Keratinocyte (primary cell): Measurements from ENCODE around the gene PITX3. TPM values are rescaled to one million over a fixed set of nuclear protein-coding genes. Genes with fewer than 3 reads are reported as not detected.
"Not testable (repeated sequence)": the region's sequence is repeated elsewhere in the genome, so short reads cannot be mapped to it uniquely, and the experiment has no call there.

Experiments used
- DNase-seq: peaks from one replicate; pipeline ENCODE4 v3.0.0-alpha.2; 2011; ENCODE audit warnings: low read depth, missing footprints, low spot score
- FAIRE-seq: peaks from 2 replicates; lab custom pipeline; 2011; peaks lifted over from hg19 to GRCh38; lab: Jason Lieb, UNC
- H2AFZ ChIP-seq: 2 replicates; pipeline ENCODE4 v1.6.0; 2012; ENCODE audit warnings: low read length, control low read depth, inconsistent platforms; ENCODE audit not compliant: control insufficient read depth
- H3K27ac ChIP-seq: 2 replicates; pipeline ENCODE4 v1.5.1; 2011; ENCODE audit warnings: low read length; ENCODE audit not compliant: control insufficient read depth, insufficient read depth
- H3K27me3 ChIP-seq: 3 replicates; pipeline ENCODE4 v1.6.0; 2011; ENCODE audit warnings: low read length; ENCODE audit not compliant: control insufficient read depth, insufficient read depth; ENCODE audit errors: extremely low read depth
- H3K36me3 ChIP-seq, 2 experiments: 2 replicates in 1 of 2; 3 replicates in 1 of 2; pipeline ENCODE4 v1.5.1; 2011; ENCODE audit warnings: low read length in 2 of 2, mild to moderate bottlenecking in 1 of 2; ENCODE audit not compliant: control insufficient read depth in 2 of 2, insufficient read depth in 2 of 2; ENCODE audit errors: extremely low read depth in 1 of 2
- H3K4me1 ChIP-seq: 3 replicates; pipeline ENCODE4 v1.5.1; 2011; ENCODE audit warnings: low read length; ENCODE audit not compliant: control insufficient read depth, insufficient read depth; ENCODE audit errors: extremely low read depth
- H3K4me2 ChIP-seq: 3 replicates; pipeline ENCODE4 v1.6.0; 2011; ENCODE audit warnings: low read depth, low read length; ENCODE audit not compliant: control insufficient read depth, insufficient read depth; ENCODE audit errors: extremely low read depth
- H3K4me3 ChIP-seq, 3 experiments: fragments of 200-600 bp in 1 of 3; sonication (generic) in 1 of 3; 2 replicates in 2 of 3; 3 replicates in 1 of 3; pipeline ENCODE4 v1.5.1; 2011 to 2016; ENCODE audit warnings: low read length in 3 of 3, mild to moderate bottlenecking in 3 of 3, control low read depth in 2 of 3, inconsistent platforms in 1 of 3, low read depth in 1 of 3, mixed read lengths in 1 of 3, mixed run types in 1 of 3, moderate library complexity in 1 of 3; ENCODE audit not compliant: control insufficient read depth in 2 of 3, insufficient read depth in 2 of 3; ENCODE audit errors: extremely low read depth in 1 of 3
- H3K79me2 ChIP-seq: 2 replicates; pipeline ENCODE4 v1.6.0; 2012; ENCODE audit warnings: low read length; ENCODE audit not compliant: control insufficient read depth, insufficient read depth
- H3K9ac ChIP-seq: 3 replicates; pipeline ENCODE4 v1.6.0; 2011; ENCODE audit warnings: low read length; ENCODE audit not compliant: control insufficient read depth, insufficient read depth; ENCODE audit errors: extremely low read depth
- H3K9me1 ChIP-seq: 3 replicates; pipeline ENCODE4 v1.6.0; 2011; ENCODE audit warnings: low read length; ENCODE audit not compliant: control insufficient read depth, insufficient read depth; ENCODE audit errors: extremely low read depth
- H3K9me3 ChIP-seq: 2 replicates; pipeline ENCODE4 v1.5.1; 2012; ENCODE audit warnings: low read depth, low read length; ENCODE audit not compliant: control insufficient read depth
- H4K20me1 ChIP-seq: 3 replicates; pipeline ENCODE4 v1.6.0; 2011; ENCODE audit warnings: low read length; ENCODE audit not compliant: control insufficient read depth, insufficient read depth; ENCODE audit errors: extremely low read depth
- EZH2 ChIP-seq: IDR thresholded peaks from one replicate; pipeline ENCODE4 v1.6.1; 2012; ENCODE audit warnings: inconsistent platforms, mild to moderate bottlenecking, low read length, moderate library complexity
- dilution Hi-C: fragments of 300-500 bp; cut with MboI; formaldehyde crosslinking; loops from one replicate; pipeline ENCODE4 v1.7.0; 2020; ENCODE audit warnings: low sequenced_read_pairs; ENCODE audit not compliant: extremely low pct_ligation_motif_present
- polyA plus RNA-seq, 5 experiments: library from polyadenylated mRNA; depleted of rRNA in 3 of 5; stranded (reverse) in 3 of 5; stranded (forward) in 1 of 5; unstranded in 1 of 5; fragments of >200 nt; gene quantifications; 1 replicate in 1 of 5; 2 replicates in 3 of 5; 3 replicates in 1 of 5; pipeline versions ENCODE4 v1.2.1 to v1.2.3, GENCODE V29; 2011 to 2012; ENCODE audit warnings: missing spikeins in 2 of 5, low read depth in 1 of 5, low replicate concordance in 1 of 5
- TF ChIP-seq, protein P1 (sequence below), 3 experiments: IDR thresholded peaks in 1 of 3; conservative IDR thresholded peaks in 1 of 3; optimal IDR thresholded peaks in 1 of 3; 2 replicates in 2 of 3; 3 replicates in 1 of 3; pipeline versions ENCODE3 to v1.5.1; 2011; ENCODE audit warnings: low read length in 3 of 3, mild to moderate bottlenecking in 3 of 3, moderate library complexity in 2 of 3, control low read depth in 1 of 3, inconsistent platforms in 1 of 3; ENCODE audit not compliant: insufficient read depth in 2 of 3; ENCODE audit errors: extremely low read depth in 1 of 3

Gene PITX3
- polyA plus RNA-seq, 1 donor (not counting 4 experiments of a cell fraction or from before 2014, with no cell fraction given) = not detected

DNA sequence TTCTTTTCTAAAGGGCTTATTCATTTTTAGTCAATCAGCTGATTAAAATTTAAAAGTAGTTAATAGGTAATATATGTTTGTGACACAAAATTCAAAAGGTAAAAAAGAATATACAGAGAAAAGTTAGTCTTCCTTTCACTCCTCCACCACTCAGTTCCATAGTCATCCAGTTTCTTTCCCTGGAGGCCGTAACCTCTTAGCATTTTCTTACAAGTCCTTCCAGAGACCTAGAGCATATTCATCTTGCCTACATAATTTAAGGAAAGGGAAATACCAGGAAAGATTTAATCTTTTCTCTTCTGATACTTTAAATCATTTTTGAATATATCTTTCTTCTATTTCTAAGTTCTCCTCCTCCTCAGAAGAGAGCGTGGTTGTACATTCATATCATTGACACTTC, 14.1 kb upstream of the PITX3 start:
- Histone ChIP-seq H3K4me1 (no peaks in the 10 kb centered on the region), H3K36me3 (peaks cover 4 to 5% of the 10 kb centered on the region in 2 experiments), H3K9me1 (no peaks in the 10 kb centered on the region), H3K27me3 (no peaks in the 10 kb centered on the region), H3K27ac (no peak overlapping the region), H3K79me2 (peaks cover 74% of the 10 kb centered on the region), H2AFZ (no peak overlapping the region), H4K20me1 (peaks cover 8% of the 10 kb centered on the region), H3K9me3 (no peaks in the 10 kb centered on the region), H3K9ac (no peak overlapping the region), H3K4me3 (no peak overlapping the region), H3K4me2 (no peak overlapping the region)
- TF ChIP-seq EZH2 = no peak
- TF ChIP-seq, protein P1, sequence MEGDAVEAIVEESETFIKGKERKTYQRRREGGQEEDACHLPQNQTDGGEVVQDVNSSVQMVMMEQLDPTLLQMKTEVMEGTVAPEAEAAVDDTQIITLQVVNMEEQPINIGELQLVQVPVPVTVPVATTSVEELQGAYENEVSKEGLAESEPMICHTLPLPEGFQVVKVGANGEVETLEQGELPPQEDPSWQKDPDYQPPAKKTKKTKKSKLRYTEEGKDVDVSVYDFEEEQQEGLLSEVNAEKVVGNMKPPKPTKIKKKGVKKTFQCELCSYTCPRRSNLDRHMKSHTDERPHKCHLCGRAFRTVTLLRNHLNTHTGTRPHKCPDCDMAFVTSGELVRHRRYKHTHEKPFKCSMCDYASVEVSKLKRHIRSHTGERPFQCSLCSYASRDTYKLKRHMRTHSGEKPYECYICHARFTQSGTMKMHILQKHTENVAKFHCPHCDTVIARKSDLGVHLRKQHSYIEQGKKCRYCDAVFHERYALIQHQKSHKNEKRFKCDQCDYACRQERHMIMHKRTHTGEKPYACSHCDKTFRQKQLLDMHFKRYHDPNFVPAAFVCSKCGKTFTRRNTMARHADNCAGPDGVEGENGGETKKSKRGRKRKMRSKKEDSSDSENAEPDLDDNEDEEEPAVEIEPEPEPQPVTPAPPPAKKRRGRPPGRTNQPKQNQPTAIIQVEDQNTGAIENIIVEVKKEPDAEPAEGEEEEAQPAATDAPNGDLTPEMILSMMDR (optimal IDR thresholded peaks at IDR 0.05 in 1 of 3, IDR thresholded peaks at IDR 0.05 in 1 of 3, conservative IDR thresholded peaks at IDR 0.05 in 1 of 3; ENCODE audit: extremely low read depth in 1 of 3, insufficient read depth in 2 of 3, low read length in 3 of 3) = no peak
- FAIRE-seq = no peak
- no peak for DNase-seq
- dilution Hi-C loops = no loop called here

DNA sequence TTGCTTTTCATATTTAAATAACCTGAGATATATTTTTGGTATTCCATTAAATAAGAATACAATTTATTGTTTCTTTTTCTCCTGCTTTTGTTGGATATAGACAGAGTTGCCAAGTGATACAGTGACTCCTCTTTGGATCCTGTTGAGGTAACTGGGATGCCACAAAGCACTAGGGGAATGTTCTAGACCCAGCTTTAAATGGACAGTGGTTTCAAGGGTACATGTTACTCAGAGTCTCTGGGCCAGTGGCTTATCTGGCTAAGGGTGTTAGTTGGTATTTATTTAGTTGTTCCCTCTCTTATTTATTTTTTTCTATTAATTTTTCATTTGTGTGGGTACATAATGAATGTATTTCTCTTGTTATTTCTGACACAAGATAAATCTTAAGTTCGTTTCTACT, 13.1 kb upstream of the PITX3 start:
- no peak overlapping the region for H3K27ac ChIP-seq
- no peak for FAIRE-seq
- DNase-seq = no peak
- H3K27me3 ChIP-seq = no peaks in the 10 kb centered on the region
- peaks cover 84% of the 10 kb centered on the region for H3K79me2 ChIP-seq
- peaks cover 2 to 5% of the 10 kb centered on the region in 2 experiments for H3K36me3 ChIP-seq
- TF ChIP-seq, protein P1 (optimal IDR thresholded peaks at IDR 0.05 in 1 of 3, IDR thresholded peaks at IDR 0.05 in 1 of 3, conservative IDR thresholded peaks at IDR 0.05 in 1 of 3; ENCODE audit: extremely low read depth in 1 of 3, insufficient read depth in 2 of 3, low read length in 3 of 3) = no peak
- TF ChIP-seq EZH2 = no peak
- H3K9me1 ChIP-seq = no peaks in the 10 kb centered on the region
- no peaks in the 10 kb centered on the region for H3K4me1 ChIP-seq
- no peak overlapping the region for H3K9ac ChIP-seq
- H3K9me3 ChIP-seq = no peaks in the 10 kb centered on the region
- no peak overlapping the region for H2AFZ ChIP-seq
- H3K4me2 ChIP-seq = no peak overlapping the region
- H4K20me1 ChIP-seq = peaks cover 8% of the 10 kb centered on the region
- dilution Hi-C loops = no loop called here
- H3K4me3 ChIP-seq = no peak overlapping the region

DNA sequence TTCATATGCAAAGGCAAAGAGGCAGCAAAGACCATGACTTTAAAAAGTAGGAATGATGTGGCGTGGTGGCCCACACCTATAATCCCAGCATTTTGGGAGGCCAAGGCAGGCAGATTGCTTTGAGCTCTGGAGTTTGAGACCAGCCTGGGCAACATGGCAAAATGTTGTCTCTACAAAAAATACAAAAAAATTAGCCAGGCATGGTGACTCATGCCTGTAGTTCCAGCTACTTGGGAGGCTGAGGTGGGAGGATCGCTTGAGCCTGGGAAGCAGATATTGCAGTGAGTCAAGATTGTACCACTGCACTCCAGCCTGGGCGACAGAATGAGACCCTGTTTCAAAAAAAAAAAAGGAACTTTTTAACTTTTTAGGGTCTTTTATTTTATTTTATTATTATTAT, 11.2 kb upstream of the PITX3 start:
- H3K4me2 ChIP-seq, H3K4me1 ChIP-seq, H3K4me3 ChIP-seq, H3K9ac ChIP-seq, DNase-seq, dilution Hi-C loops, FAIRE-seq, H3K27me3 ChIP-seq, H3K9me3 ChIP-seq, H3K27ac ChIP-seq, H3K36me3 ChIP-seq, H3K9me1 ChIP-seq, H2AFZ ChIP-seq: not testable (repeated sequence)
- peaks cover 13% of the 10 kb centered on the region for H4K20me1 ChIP-seq
- peaks cover 97% of the 10 kb centered on the region for H3K79me2 ChIP-seq
